GM12878 (cell line): ENCODE measurements around the gene GLI1.

ENCODE experiments used
- CHD1 ChIP-seq: IDR thresholded peaks from 2 replicates; pipeline ENCODE4 v1.6.1; 2012; ENCODE audit warnings: low read depth, low read length, improper control_type of control experiment
- EZH2 ChIP-seq: IDR thresholded peaks from 2 replicates; pipeline ENCODE4 v1.6.1; 2012; ENCODE audit warnings: low read depth, mild to moderate bottlenecking, control low read depth, inconsistent platforms, low read length, borderline replicate concordance; ENCODE audit not compliant: control insufficient read depth
- JUND ChIP-seq: IDR thresholded peaks from 2 replicates; pipeline ENCODE4 v1.6.1; 2012; ENCODE audit warnings: low read depth, mild to moderate bottlenecking, low read length, improper control_type of control experiment, moderate library complexity
- NR2C1 ChIP-seq: fragments of 450-650 bp; IDR thresholded peaks from 2 replicates; pipeline ENCODE4 v1.6.1; 2017; ENCODE audit warnings: antibody characterized with exemption, mild to moderate bottlenecking, moderate library complexity
- PAX5 ChIP-seq: IDR thresholded peaks from 2 replicates; pipeline ENCODE4 v1.6.1; 2011; ENCODE audit warnings: low read depth, low read length, borderline replicate concordance
- POLR2A ChIP-seq: IDR thresholded peaks from 2 replicates; pipeline ENCODE4 v1.6.1; 2011; ENCODE audit warnings: low read depth, mild to moderate bottlenecking, low read length
- SUZ12 ChIP-seq: fragments of 200-600 bp; sonication (generic); IDR thresholded peaks from one replicate; pipeline ENCODE4 v1.6.1; 2018; ENCODE audit warnings: antibody characterized with exemption, mild to moderate bottlenecking; ENCODE audit not compliant: unreplicated experiment
- ZNF217 ChIP-seq: fragments of 450-650 bp; IDR thresholded peaks from 2 replicates; pipeline ENCODE4 v1.6.1; 2017; ENCODE audit warnings: antibody characterized with exemption, mild to moderate bottlenecking
- TF ChIP-seq, protein P1 (sequence below): IDR thresholded peaks from 2 replicates; pipeline ENCODE4 v1.6.1; 2012; ENCODE audit warnings: low read depth, low read length, improper control_type of control experiment
- TF ChIP-seq, protein P2 (sequence below), 3 experiments: IDR thresholded peaks in 2 of 3; conservative IDR thresholded peaks in 1 of 3; 2 replicates each; pipeline ENCODE4 v1.5.1; 2011; ENCODE audit warnings: low read depth in 3 of 3, low read length in 3 of 3, mild to moderate bottlenecking in 3 of 3, control low read depth in 2 of 3, moderate library complexity in 2 of 3, inconsistent platforms in 1 of 3, mixed read lengths in 1 of 3; ENCODE audit not compliant: control insufficient read depth in 2 of 3, insufficient read depth in 1 of 3; ENCODE audit errors: extremely low read depth in 1 of 3

DNA sequence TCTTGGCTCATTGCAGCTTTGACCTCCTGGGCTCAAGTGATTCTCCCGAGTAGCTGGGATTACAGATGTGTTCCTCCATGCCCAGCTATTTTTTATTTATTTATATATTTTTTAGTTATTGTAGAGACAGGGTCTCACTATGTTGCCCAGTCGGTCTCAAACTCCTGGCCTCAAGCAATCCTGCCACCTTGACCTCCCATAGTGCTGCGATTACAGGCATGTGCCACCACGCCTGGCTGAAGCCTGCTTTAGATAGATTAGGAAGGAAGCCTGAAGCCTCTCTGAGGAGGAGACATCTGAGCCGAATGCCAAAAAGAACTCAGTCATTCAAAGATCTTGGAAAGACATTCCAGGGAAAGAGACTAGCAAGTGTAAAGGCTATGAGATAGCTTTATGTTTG lies 14.8 kb upstream of the GLI1 start:
- TF ChIP-seq CHD1 (no peak), NR2C1 (no peak), POLR2A (no peak), EZH2 (no peak), JUND (no peak), PAX5 (no peak), ZNF217 (no peak), SUZ12 (no peak)
- TF ChIP-seq, protein P1, sequence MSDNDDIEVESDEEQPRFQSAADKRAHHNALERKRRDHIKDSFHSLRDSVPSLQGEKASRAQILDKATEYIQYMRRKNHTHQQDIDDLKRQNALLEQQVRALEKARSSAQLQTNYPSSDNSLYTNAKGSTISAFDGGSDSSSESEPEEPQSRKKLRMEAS = no peak
- TF ChIP-seq, protein P2, sequence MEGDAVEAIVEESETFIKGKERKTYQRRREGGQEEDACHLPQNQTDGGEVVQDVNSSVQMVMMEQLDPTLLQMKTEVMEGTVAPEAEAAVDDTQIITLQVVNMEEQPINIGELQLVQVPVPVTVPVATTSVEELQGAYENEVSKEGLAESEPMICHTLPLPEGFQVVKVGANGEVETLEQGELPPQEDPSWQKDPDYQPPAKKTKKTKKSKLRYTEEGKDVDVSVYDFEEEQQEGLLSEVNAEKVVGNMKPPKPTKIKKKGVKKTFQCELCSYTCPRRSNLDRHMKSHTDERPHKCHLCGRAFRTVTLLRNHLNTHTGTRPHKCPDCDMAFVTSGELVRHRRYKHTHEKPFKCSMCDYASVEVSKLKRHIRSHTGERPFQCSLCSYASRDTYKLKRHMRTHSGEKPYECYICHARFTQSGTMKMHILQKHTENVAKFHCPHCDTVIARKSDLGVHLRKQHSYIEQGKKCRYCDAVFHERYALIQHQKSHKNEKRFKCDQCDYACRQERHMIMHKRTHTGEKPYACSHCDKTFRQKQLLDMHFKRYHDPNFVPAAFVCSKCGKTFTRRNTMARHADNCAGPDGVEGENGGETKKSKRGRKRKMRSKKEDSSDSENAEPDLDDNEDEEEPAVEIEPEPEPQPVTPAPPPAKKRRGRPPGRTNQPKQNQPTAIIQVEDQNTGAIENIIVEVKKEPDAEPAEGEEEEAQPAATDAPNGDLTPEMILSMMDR (IDR thresholded peaks at IDR 0.05 in 2 of 3, conservative IDR thresholded peaks at IDR 0.05 in 1 of 3; ENCODE audit: control insufficient read depth in 2 of 3, extremely low read depth in 1 of 3, insufficient read depth in 1 of 3, low read depth in 3 of 3, low read length in 3 of 3) = no peak
